Measurements from ENCODE around the gene HBD. TPM values are rescaled to one million over a fixed set of nuclear protein-coding genes. Genes with fewer than 3 reads are reported as not detected.

The HBD gene
- total and polyA plus RNA-seq, 2 donors (not counting 1 experiment from before 2014, with no cell fraction given) = not detected

- intact Hi-C loops (cut with micrococcal nuclease) = no loop called here
- 87% methylated on average over 3 of the region's 3 CpGs for WGBS (ENCODE audit: insufficient coverage)
- CTCF ChIA-PET = no interaction called here
- peaks cover 6% of the 10 kb centered on the region for H3K27me3 Mint-ChIP-seq
- no peak within 1 kb of the TSS for H3K27ac Mint-ChIP-seq
- Histone ChIP-seq H3K27me3 (replicated peaks in 1 of 4; ENCODE audit: control extremely low read depth in 1 of 4, control insufficient read depth in 3 of 4, insufficient read depth in 4 of 4, low read length in 3 of 4) (no peaks in the 10 kb centered on the region), H3K27ac (ENCODE audit: low read length in 2 of 2) (no peak within 1 kb of the TSS), H3K36me3 (replicated peaks in 1 of 2; ENCODE audit: control extremely low read depth in 1 of 2, control insufficient read depth in 1 of 2, extremely low read depth in 1 of 2, insufficient read depth in 2 of 2, low read length in 1 of 2) (no peaks in the 10 kb centered on the region), H3K4me2 (replicated peaks; ENCODE audit: low read depth, low read length, poor library complexity, severe bottlenecking) (no peak within 1 kb of the TSS), H3K79me2 (ENCODE audit: control insufficient read depth, insufficient read depth, low read length) (no peaks in the 10 kb centered on the region), H3K4me1 (ENCODE audit: control insufficient read depth in 2 of 2, insufficient read depth in 2 of 2, low read length in 2 of 2) (no peaks in the 10 kb centered on the region), H3K9ac (ENCODE audit: low read length) (no peak within 1 kb of the TSS), H3K4me3 (ENCODE audit: control extremely low read depth in 1 of 5, extremely low read depth in 1 of 5, insufficient read depth in 1 of 5, low read depth in 2 of 5, low read length in 4 of 5) (no peak within 1 kb of the TSS), H3K9me3 (ENCODE audit: control extremely low read depth in 1 of 3, control insufficient read depth in 2 of 3, insufficient read depth in 1 of 3, low read length in 2 of 3) (peaks cover 0 to 5% (median 0%) of the 10 kb centered on the region in 3 donors), H4K20me1 (ENCODE audit: control insufficient read depth, insufficient read depth, low read length, poor library complexity, severe bottlenecking) (no peaks in the 10 kb centered on the region), H2AFZ (ENCODE audit: insufficient read depth, low read depth, low read length, poor library complexity, severe bottlenecking) (no peak within 1 kb of the TSS)
- H3K9me3 Mint-ChIP-seq (ENCODE audit: insufficient read depth) = no peaks in the 10 kb centered on the region
- H3K4me3 Mint-ChIP-seq = no peak within 1 kb of the TSS
- TF ChIP-seq EZH2 (IDR thresholded peaks at IDR 0.05; ENCODE audit: borderline replicate concordance, insufficient read depth, low read depth, low read length, poor library complexity, severe bottlenecking) (no peak), CTCF (IDR thresholded peaks at IDR 0.05) (no peak)
- DNase-seq (no peak), ATAC-seq (ENCODE audit: low read depth) (no peak)
- POLR2A ChIA-PET = no interaction called here
- H3K4me1 Mint-ChIP-seq = no peaks in the 10 kb centered on the region
Observed at GRCh38 chr11:5226732-5227310, 7.5 kb downstream of the HBD start, which contains the start of gene HBB. TSS of gene HBB (minus strand) at chr11:5227071. CDS start at chr11:5227021, 50 bp downstream.

GRCh38 chr11:5225480-5225871, 8.8 kb downstream of the HBD start:
- Histone ChIP-seq H3K9ac (ENCODE audit: low read length) (no peak overlapping the region), H2AFZ (ENCODE audit: insufficient read depth, low read depth, low read length, poor library complexity, severe bottlenecking) (no peak overlapping the region), H3K4me3 (ENCODE audit: control extremely low read depth in 1 of 5, extremely low read depth in 1 of 5, insufficient read depth in 1 of 5, low read depth in 2 of 5, low read length in 4 of 5) (no peak overlapping the region), H3K27me3 (replicated peaks in 1 of 4; ENCODE audit: control extremely low read depth in 1 of 4, control insufficient read depth in 3 of 4, insufficient read depth in 4 of 4, low read length in 3 of 4) (no peaks in the 10 kb centered on the region), H3K4me2 (replicated peaks; ENCODE audit: low read depth, low read length, poor library complexity, severe bottlenecking) (no peak overlapping the region), H3K36me3 (replicated peaks in 1 of 2; ENCODE audit: control extremely low read depth in 1 of 2, control insufficient read depth in 1 of 2, extremely low read depth in 1 of 2, insufficient read depth in 2 of 2, low read length in 1 of 2) (no peaks in the 10 kb centered on the region), H3K4me1 (ENCODE audit: control insufficient read depth in 2 of 2, insufficient read depth in 2 of 2, low read length in 2 of 2) (no peaks in the 10 kb centered on the region), H3K79me2 (ENCODE audit: control insufficient read depth, insufficient read depth, low read length) (no peaks in the 10 kb centered on the region), H3K9me3 (ENCODE audit: control extremely low read depth in 1 of 3, control insufficient read depth in 2 of 3, insufficient read depth in 1 of 3, low read length in 2 of 3) (peaks cover 0 to 9% (median 0%) of the 10 kb centered on the region in 3 donors), H3K27ac (ENCODE audit: low read length in 2 of 2) (no peak overlapping the region), H4K20me1 (ENCODE audit: control insufficient read depth, insufficient read depth, low read length, poor library complexity, severe bottlenecking) (no peaks in the 10 kb centered on the region)
- ChIA-PET CTCF (no interaction called here), POLR2A (no interaction called here)
- H3K4me1 Mint-ChIP-seq = no peaks in the 10 kb centered on the region
- DNase-seq (no peak), ATAC-seq (ENCODE audit: low read depth) (no peak)
- no peak overlapping the region for H3K27ac Mint-ChIP-seq
- H3K9me3 Mint-ChIP-seq (ENCODE audit: insufficient read depth) = no peaks in the 10 kb centered on the region
- 50% methylated on average over 1 of the region's 2 CpGs for WGBS (ENCODE audit: insufficient coverage)
- no peak for TF ChIP-seq CTCF (IDR thresholded peaks at IDR 0.05)
- TF ChIP-seq EZH2 (IDR thresholded peaks at IDR 0.05; ENCODE audit: borderline replicate concordance, insufficient read depth, low read depth, low read length, poor library complexity, severe bottlenecking) = no peak
- H3K4me3 Mint-ChIP-seq = no peak overlapping the region
- intact Hi-C loops (cut with micrococcal nuclease) = no loop called here
- H3K27me3 Mint-ChIP-seq = peaks cover 6% of the 10 kb centered on the region
